Cardiac fibroblast (primary cell): ENCODE data around the gene SPINT1.

Experiments used
- DNase-seq, 2 donors: peaks; one replicate each; pipeline versions ENCODE4 v3.0.0 to v3.0.0-alpha.2; 2010; ENCODE audit warnings: low read depth in 2 of 2
- H3K4me3 ChIP-seq, 2 donors: replicated peaks in 1 of 2; 1 replicate in 1 of 2; 2 replicates in 1 of 2; pipeline ENCODE4 v1.5.1; 2011; ENCODE audit warnings: low read depth in 2 of 2, low read length in 2 of 2, mild to moderate bottlenecking in 2 of 2, moderate library complexity in 1 of 2
- CTCF ChIP-seq: IDR thresholded peaks from one replicate; pipeline ENCODE4 v1.5.1; 2011; ENCODE audit warnings: low read depth, mild to moderate bottlenecking, low read length, inconsistent platforms

The SPINT1 gene

DNA sequence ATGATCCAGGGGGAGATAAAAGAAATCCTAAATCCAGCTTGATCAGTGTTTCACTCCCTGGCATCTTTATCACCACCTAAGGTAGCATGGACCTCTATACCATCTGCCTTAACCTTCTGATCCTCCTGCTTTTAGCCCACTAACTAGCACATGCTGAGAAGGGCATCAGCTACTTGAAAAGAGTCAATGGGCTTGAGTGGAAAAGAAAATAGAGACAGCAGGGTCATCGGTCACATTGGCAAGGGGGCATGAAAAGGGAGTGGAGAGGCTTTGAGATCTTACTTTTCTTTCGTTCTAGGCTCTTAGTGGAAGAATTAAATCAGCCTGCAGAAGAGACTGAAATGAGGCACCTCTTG lies 37.2 kb upstream of the SPINT1 start:
- no peak for DNase-seq
- peak overlapping the region; percentile 79 to 99 for H3K4me3 ChIP-seq
- no peak for TF ChIP-seq CTCF

DNA sequence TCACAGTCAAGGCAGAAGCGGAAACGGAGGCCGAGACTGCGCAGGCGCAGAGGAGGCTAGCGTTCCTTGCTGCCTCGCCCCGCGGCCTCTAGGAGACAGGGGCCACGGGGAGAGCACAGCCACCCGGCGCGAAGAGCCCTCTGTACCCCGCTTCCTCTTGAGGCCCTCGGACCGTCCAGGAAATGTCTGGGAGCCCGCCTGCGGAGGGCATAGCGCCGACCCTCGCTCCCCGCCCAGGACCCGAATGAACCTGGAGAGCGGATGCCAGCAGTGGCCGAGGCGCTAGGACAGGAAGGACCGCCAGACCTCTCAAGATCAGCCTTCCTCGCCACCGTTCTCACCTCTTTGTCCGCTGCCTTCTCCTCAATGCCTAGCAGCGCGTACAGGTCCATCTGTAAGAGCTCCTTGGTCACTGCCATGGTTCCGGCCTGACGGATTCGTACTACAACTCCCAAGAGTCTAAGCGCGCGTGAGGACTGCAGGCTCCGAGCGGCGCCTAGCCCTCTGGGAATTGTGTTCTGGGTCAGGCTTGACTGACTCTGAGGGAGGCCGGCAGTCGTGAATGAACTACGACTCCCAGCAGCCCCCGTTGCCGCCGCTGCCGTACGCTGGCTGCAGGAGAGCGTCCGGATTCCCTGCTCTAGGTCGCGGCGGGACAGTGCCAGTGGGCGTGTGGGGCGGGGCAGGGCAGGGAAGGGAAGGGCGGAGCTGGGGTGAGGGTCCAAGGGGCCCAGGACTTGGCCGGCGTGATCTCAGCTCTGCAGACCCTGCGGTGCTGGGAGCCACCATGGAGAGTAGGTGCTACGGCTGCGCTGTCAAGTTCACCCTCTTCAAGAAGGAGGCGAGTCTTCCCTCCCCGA lies 36.6 kb upstream of the SPINT1 start, which contains the start of the genes DNAJC17 and ZFYVE19:
Gene DNAJC17 (minus strand): TSS at position 446 of the 860 bp plus-strand sequence. CDS start 27 bp downstream, at position 419.
Gene ZFYVE19 (plus strand): TSS at position 62 of the 860 bp plus-strand sequence. CDS start 501 bp downstream, at position 563.
- peak; percentile 99 for DNase-seq
- TF ChIP-seq CTCF, result no peak
- peak within 1 kb of the TSS; percentile 79 to 99 for H3K4me3 ChIP-seq

GRCh38 chr15:40807888-40808461 lies 35.9 kb upstream of the SPINT1 start:
- peak in 1 of 2 donors; percentile 6 for DNase-seq
- no peak for TF ChIP-seq CTCF
- H3K4me3 ChIP-seq, result peak overlapping the region; percentile 79 to 99

GRCh38 chr15:40808861-40809450 lies 34.9 kb upstream of the SPINT1 start:
- no peak for DNase-seq
- H3K4me3 ChIP-seq, result no peak overlapping the region
- TF ChIP-seq CTCF, result no peak

GRCh38 chr15:40812721-40813425 lies 31.0 kb upstream of the SPINT1 start:
- TF ChIP-seq CTCF, result no peak
- no peak for DNase-seq
- no peak overlapping the region for H3K4me3 ChIP-seq

GRCh38 chr15:40815042-40815698 lies 28.7 kb upstream of the SPINT1 start:
- TF ChIP-seq CTCF, result no peak
- DNase-seq, result peak; percentile 31 to 64
- no peak overlapping the region for H3K4me3 ChIP-seq
